NT2/D1 (cell line): ENCODE data around the gene HDAC8.
"Not testable (repeated sequence)": the region's sequence is repeated elsewhere in the genome, so short reads cannot be mapped to it uniquely, and the experiment has no call there.

Experiments used
- DNase-seq: peaks from one replicate; pipeline ENCODE4 v3.0.0-alpha.2; 2011; ENCODE audit warnings: low read depth, low spot score
- H3K27me3 ChIP-seq: 2 replicates; pipeline ENCODE4 v1.6.0; 2011; ENCODE audit warnings: mild to moderate bottlenecking; ENCODE audit not compliant: insufficient read length, insufficient read depth
- H3K36me3 ChIP-seq: 2 replicates; pipeline ENCODE4 v1.6.1; 2011; ENCODE audit warnings: mild to moderate bottlenecking, low read length, mixed read lengths; ENCODE audit not compliant: insufficient read depth, insufficient read length
- H3K4me1 ChIP-seq: 2 replicates; pipeline ENCODE4 v1.5.1; 2011; ENCODE audit not compliant: insufficient read depth, insufficient read length
- H3K4me3 ChIP-seq: 2 replicates; pipeline ENCODE4 v1.5.1; 2011; ENCODE audit warnings: low read depth; ENCODE audit not compliant: insufficient read length
- H3K9ac ChIP-seq: 2 replicates; pipeline ENCODE4 v1.6.0; 2011; ENCODE audit warnings: low read depth; ENCODE audit not compliant: insufficient read length
- H3K9me3 ChIP-seq: 2 replicates; pipeline ENCODE4 v1.5.1; 2011; ENCODE audit warnings: mild to moderate bottlenecking, low read length; ENCODE audit not compliant: insufficient read depth
- SUZ12 ChIP-seq: IDR thresholded peaks from 2 replicates; pipeline ENCODE4 v1.6.1; 2011; ENCODE audit not compliant: insufficient read length, insufficient read depth; ENCODE audit errors: extremely low read depth
- YY1 ChIP-seq: IDR thresholded peaks from 2 replicates; pipeline ENCODE4 v1.6.1; 2011; ENCODE audit not compliant: insufficient read length, insufficient read depth
- ZNF274 ChIP-seq: IDR thresholded peaks from 2 replicates; pipeline ENCODE4 v1.6.1; 2011; ENCODE audit warnings: mild to moderate bottlenecking, low read depth, low read length

Gene HDAC8

DNA sequence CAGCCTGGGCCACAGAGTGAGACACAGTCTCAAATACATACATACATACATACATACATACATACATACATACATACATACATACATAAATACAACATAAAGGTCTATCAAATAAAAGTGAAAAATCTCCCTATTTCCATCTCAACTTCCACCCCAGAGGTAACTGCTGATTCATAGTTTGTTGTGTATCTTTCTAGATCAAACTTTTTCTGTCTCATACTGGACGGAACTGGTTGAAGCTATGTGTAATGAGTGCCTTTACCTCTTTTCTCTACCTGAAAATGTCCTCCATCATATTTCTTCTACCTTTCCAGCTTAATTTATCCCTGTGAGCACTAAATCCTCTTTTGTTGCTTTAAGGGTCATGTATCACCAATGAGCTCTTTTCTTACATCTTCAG is 102.5 kb downstream of the HDAC8 start:
- Histone ChIP-seq H3K36me3 (no peaks in the 10 kb centered on the region), H3K9me3 (no peaks in the 10 kb centered on the region), H3K9ac (no peak overlapping the region), H3K27me3 (no peaks in the 10 kb centered on the region), H3K4me3 (no peak overlapping the region), H3K4me1 (no peaks in the 10 kb centered on the region)
- no peak for DNase-seq
- TF ChIP-seq ZNF274 (no peak), YY1 (no peak), SUZ12 (no peak)

DNA sequence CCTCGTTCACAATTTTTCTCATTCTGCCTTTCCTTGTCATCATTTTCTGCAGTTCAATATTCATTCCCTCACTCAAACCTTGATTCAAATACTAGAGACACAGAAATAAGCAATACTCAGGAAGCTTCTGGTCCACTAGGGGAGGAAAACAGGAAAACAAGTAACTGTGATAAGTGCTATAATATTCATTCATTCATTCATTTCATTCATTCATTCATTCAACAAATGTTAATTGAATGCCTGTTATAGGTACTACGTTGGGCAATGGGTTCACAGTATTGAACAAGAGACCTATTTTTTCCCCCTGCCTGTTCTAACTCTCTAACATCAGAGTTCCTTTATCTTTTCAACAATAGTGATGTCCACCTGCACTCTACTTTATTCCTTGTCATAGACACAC is 104.0 kb downstream of the HDAC8 start:
- Histone ChIP-seq H3K4me1 (no peaks in the 10 kb centered on the region), H3K36me3 (peaks cover 10% of the 10 kb centered on the region), H3K9me3 (no peaks in the 10 kb centered on the region), H3K27me3 (no peaks in the 10 kb centered on the region), H3K4me3 (no peak overlapping the region), H3K9ac (no peak overlapping the region)
- TF ChIP-seq ZNF274 (no peak), YY1 (no peak), SUZ12 (no peak)
- DNase-seq: no peak

DNA sequence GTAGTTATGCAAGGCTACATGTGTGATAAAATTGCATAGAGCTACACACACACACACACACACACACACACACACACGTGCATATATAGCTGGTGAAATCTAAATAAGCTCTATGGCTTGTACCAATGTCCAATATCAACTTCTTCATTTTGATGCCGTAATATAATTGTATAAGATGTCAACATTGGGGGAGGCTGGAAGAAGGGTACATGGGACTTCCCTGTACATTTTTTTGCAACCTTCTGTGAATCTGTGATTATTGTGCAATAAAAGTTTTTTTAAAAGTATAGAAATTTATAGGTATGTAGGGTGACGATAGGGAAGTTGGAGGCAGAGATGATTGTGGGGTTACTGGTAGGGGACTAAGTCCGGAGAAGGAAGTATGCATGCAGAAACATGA is 105.5 kb downstream of the HDAC8 start:
- no peak overlapping the region for H3K4me3 ChIP-seq
- H3K27me3 ChIP-seq: no peaks in the 10 kb centered on the region
- H3K36me3 ChIP-seq: peaks cover 14% of the 10 kb centered on the region
- H3K4me1 ChIP-seq: no peaks in the 10 kb centered on the region
- no peaks in the 10 kb centered on the region for H3K9me3 ChIP-seq
- TF ChIP-seq SUZ12: no peak
- TF ChIP-seq YY1: no peak
- no peak for TF ChIP-seq ZNF274
- DNase-seq: no peak
- no peak overlapping the region for H3K9ac ChIP-seq

DNA sequence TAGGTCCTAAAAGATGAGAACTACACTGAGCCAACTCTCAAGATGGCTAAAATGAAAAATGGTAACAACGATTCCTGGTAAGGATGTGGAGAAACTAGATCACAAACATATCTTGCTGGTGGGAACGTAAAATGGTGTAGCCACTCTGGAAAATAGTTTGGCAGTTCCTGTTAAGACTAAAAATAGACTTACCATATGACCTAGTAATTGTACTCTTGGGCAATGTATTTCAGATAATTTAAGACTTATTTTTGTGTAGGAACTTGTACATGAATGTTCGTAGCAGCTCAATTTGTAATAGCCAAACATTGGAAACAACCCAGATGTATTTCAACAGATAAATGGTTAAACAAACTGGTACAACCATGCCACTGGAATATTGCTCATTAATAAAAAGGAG is 106.2 kb downstream of the HDAC8 start:
- no peak for DNase-seq
- no peak overlapping the region for H3K4me3 ChIP-seq
- H3K4me1 ChIP-seq: no peaks in the 10 kb centered on the region
- no peak overlapping the region for H3K9ac ChIP-seq
- TF ChIP-seq SUZ12 (no peak), YY1 (no peak), ZNF274 (no peak)
- no peaks in the 10 kb centered on the region for H3K27me3 ChIP-seq
- H3K36me3 ChIP-seq: peaks cover 20% of the 10 kb centered on the region
- H3K9me3 ChIP-seq: no peaks in the 10 kb centered on the region

DNA sequence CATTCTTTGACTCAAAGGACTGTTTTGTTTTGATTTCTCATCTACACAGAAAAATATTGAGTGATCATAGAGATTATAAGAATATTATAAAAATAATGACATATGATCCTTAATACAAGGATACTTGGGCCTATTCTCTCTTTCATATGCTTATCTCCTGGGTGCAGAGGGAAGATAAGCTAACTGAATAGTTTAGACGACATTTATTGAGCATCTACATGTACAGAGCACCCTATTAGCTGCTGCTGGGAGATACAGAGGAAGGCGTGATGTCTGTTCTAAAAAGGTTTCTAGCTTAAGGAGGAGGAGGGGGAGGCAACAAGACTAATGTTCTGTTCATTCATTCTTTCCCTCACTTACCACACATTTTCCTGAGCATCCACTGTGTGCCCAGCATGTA is 106.8 kb downstream of the HDAC8 start:
- no peaks in the 10 kb centered on the region for H3K27me3 ChIP-seq
- peaks cover 23% of the 10 kb centered on the region for H3K36me3 ChIP-seq
- H3K9me3 ChIP-seq: no peaks in the 10 kb centered on the region
- TF ChIP-seq YY1 (no peak), ZNF274 (no peak), SUZ12 (no peak)
- DNase-seq: no peak
- no peaks in the 10 kb centered on the region for H3K4me1 ChIP-seq
- H3K4me3 ChIP-seq: no peak overlapping the region
- no peak overlapping the region for H3K9ac ChIP-seq

DNA sequence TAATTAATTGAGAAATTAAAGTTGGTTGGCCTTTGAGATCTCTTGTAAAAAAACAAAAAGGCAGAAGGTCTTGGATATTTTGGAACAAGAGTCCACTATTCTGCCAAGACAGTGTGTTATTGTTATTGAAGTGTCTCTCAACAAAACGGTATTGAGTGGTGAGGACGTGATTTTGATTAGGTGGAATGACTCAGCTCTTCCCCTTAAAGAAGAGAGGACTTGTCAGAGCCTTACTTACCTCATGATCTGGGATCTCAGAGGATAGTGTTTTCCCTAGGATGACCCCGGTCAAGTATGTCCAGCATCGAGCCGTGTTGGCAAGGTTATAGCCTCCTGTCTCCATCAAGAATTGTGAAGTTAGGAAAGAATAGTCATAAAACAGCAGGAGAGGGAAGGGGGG is 110.9 kb downstream of the HDAC8 start:
- H3K36me3 ChIP-seq: peaks cover 23% of the 10 kb centered on the region
- H3K4me1 ChIP-seq: no peaks in the 10 kb centered on the region
- H3K9ac ChIP-seq: no peak overlapping the region
- no peak overlapping the region for H3K4me3 ChIP-seq
- TF ChIP-seq SUZ12 (no peak), YY1 (no peak), ZNF274 (no peak)
- no peaks in the 10 kb centered on the region for H3K9me3 ChIP-seq
- no peak for DNase-seq
- H3K27me3 ChIP-seq: no peaks in the 10 kb centered on the region

DNA sequence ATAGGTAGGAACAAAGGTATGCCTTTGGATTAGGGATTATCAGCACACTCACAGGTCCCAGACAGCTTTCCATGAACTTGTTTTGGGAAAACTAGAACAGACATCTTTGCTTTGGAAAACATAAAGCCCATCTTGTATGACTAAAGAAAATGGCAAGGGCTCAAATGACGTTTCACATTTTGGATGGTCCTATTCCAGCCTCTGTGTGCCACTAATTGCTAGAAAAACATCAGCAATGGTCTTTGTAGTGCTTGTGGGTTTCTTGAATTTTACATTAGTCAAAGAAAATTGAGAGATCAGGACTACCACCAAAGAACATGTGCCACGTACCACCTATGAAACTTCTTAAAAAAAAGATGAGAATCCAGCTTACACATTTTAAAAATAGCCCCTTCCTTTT is 111.4 kb downstream of the HDAC8 start:
- H3K36me3 ChIP-seq: peaks cover 23% of the 10 kb centered on the region
- no peak for TF ChIP-seq YY1
- no peaks in the 10 kb centered on the region for H3K4me1 ChIP-seq
- no peaks in the 10 kb centered on the region for H3K9me3 ChIP-seq
- H3K4me3 ChIP-seq: no peak overlapping the region
- H3K9ac ChIP-seq: no peak overlapping the region
- no peak for DNase-seq
- H3K27me3 ChIP-seq: no peaks in the 10 kb centered on the region

DNA sequence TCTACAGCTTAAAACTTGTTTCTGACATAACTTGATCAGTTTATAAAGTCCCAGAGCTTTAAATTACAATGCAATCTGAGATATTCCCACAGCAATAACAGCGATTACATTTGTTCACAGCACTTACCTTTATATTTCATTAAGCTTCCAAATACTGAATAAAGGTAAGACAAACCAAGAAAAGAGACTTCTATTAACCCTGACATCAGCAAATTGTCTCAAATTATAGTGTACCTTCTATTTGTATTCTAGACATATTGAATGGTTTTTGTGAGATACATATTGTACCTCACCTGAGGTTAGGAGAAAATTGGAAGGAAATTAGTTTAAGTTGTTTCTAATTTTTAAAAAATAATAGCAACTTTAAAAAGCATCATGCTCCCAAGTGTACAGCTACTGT is 111.9 kb downstream of the HDAC8 start:
- H3K4me1 ChIP-seq: no peaks in the 10 kb centered on the region
- peaks cover 23% of the 10 kb centered on the region for H3K36me3 ChIP-seq
- H3K27me3 ChIP-seq: no peaks in the 10 kb centered on the region

DNA sequence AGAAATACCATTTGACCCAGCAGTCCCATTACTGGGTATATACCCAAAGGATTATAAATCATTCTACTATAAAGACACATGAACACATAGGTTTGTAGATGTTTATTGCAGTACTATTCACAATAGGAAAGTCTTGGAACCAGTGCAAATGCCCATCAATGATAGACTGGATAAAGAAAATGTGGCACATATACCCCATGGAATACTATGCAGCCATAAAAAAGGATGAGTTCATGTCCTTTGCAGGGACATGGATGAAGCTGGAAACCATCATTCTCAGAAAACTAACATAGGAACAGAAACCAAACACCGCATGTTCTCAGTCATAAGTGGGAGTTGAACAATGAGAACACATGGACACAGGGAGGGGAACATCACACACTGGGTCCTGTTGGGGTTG is 123.6 kb downstream of the HDAC8 start:
- H3K9ac ChIP-seq, H3K4me1 ChIP-seq, H3K4me3 ChIP-seq, H3K9me3 ChIP-seq, H3K27me3 ChIP-seq, H3K36me3 ChIP-seq, DNase-seq: not testable (repeated sequence)

More for the DNA sequence above, 111.9 kb downstream of the HDAC8 start:
- Histone ChIP-seq H3K4me3 (no peak overlapping the region), H3K9me3 (no peaks in the 10 kb centered on the region), H3K9ac (no peak overlapping the region)
- no peak for DNase-seq
- no peak for TF ChIP-seq ZNF274
- no peak for TF ChIP-seq YY1
- TF ChIP-seq SUZ12: no peak

DNA sequence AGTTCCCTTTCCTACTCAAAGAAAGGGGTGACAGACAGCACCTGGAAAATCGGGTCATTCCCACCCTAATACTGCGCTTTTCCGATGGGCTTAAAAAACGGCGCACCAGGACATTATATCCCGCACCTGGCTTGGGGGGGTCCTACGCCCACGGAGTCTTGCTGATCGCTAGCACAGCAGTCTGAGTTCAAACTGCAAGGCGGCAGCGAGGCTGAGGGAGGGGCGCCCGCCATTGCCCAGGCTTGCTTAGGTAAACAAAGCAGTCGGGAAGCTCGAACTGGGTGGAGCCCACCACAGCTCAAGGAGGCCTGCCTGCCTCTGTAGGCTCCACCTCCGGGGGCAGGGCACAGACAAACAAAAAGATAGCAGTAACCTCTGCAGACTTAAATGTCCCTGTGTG is 131.9 kb downstream of the HDAC8 start:
- not testable (repeated sequence) for H3K4me3 ChIP-seq, H3K4me1 ChIP-seq, H3K9ac ChIP-seq, DNase-seq, H3K36me3 ChIP-seq, H3K9me3 ChIP-seq, H3K27me3 ChIP-seq
